HepG2 (cell line): ENCODE measurements around the gene AKAP8. TPM values are rescaled to one million over a fixed set of nuclear protein-coding genes. Genes with fewer than 3 reads are reported as not detected.

Source experiments
- ATAC-seq: fragments of 200-7000 bp; cut with Tn5 transposase; 3 replicates; pipeline ENCODE4 v1.9.1; 2020; ENCODE audit warnings: mild to moderate bottlenecking, moderate library complexity
- BruUV-seq: library from RNA; stranded (reverse); fragments of 400-500 nt; replicated peaks from 2 replicates; lab custom pipeline; 2021; lab: Mats Ljungman, UMichigan
- CTCF ChIA-PET: fragments of 300-600 bp; formaldehyde crosslinking; extraction: SDS; loops from one replicate; lab custom pipeline; 2021; ENCODE audit warnings: low total read pairs, inconsistent platforms, low intra/inter-chr PET ratio; lab: Yijun Ruan, JAX
- POLR2A ChIA-PET: fragments of 350-600 bp; sonication (Branson Sonifier 250); formaldehyde crosslinking; loops from one replicate; lab custom pipeline; 2020; ENCODE audit warnings: antibody characterized with exemption, inconsistent platforms; lab: Yijun Ruan, JAX
- DNase-seq: peaks from one replicate; pipeline ENCODE4 v3.0.0-alpha.2; 2015; ENCODE audit warnings: low spot score
- FAIRE-seq: peaks from 3 replicates; lab custom pipeline; 2011; peaks lifted over from hg19 to GRCh38; lab: Jason Lieb, UNC
- H2AFZ ChIP-seq: one replicate; pipeline ENCODE4 v1.6.1; 2011; ENCODE audit warnings: low read length, inconsistent platforms
- H3K27ac ChIP-seq: fragments of 300-600 bp; 3 replicates; pipeline ENCODE4 v1.8.0; 2011; ENCODE audit warnings: mixed run types, mild to moderate bottlenecking, mixed read lengths, low read length, inconsistent platforms; ENCODE audit not compliant: insufficient read depth; ENCODE audit errors: extremely low read length
- H3K27me3 ChIP-seq, 2 experiments: fragments of 200-600 bp in 1 of 2; 2 replicates in 1 of 2; 3 replicates in 1 of 2; pipeline versions ENCODE4 v1.6.0 to v1.8.0; 2011; ENCODE audit warnings: low read length in 2 of 2, mild to moderate bottlenecking in 2 of 2, moderate library complexity in 2 of 2, inconsistent platforms in 1 of 2; ENCODE audit not compliant: insufficient read depth in 2 of 2, control insufficient read depth in 1 of 2
- H3K36me3 ChIP-seq, 2 experiments: fragments of 200-600 bp in 1 of 2; replicated peaks in 1 of 2; 2 replicates in 1 of 2; 3 replicates in 1 of 2; pipeline versions ENCODE4 v1.5.1 to v1.8.0; 2011; ENCODE audit warnings: low read length in 2 of 2, inconsistent platforms in 1 of 2; ENCODE audit not compliant: insufficient read depth in 2 of 2, control insufficient read depth in 1 of 2
- H3K4me1 ChIP-seq: 2 replicates; pipeline ENCODE4 v1.5.1; 2012; ENCODE audit warnings: low read length, inconsistent platforms; ENCODE audit not compliant: insufficient read depth
- H3K4me2 ChIP-seq: 2 replicates; pipeline ENCODE4 v1.6.0; 2011; ENCODE audit warnings: low read depth, low read length, inconsistent platforms
- H3K4me3 ChIP-seq, 3 experiments: fragments of 200-600 bp in 1 of 3; sonication (generic), shearing (Covaris generic) in 1 of 3; replicated peaks in 1 of 3; 2 replicates each; pipeline ENCODE4 v1.5.1; 2011 to 2016; ENCODE audit warnings: low read length in 3 of 3, inconsistent platforms in 2 of 3, low read depth in 2 of 3, mild to moderate bottlenecking in 2 of 3, control low read depth in 1 of 3, mixed read lengths in 1 of 3; ENCODE audit not compliant: insufficient read depth in 1 of 3
- H3K79me2 ChIP-seq: one replicate; pipeline ENCODE4 v1.6.1; 2011; ENCODE audit warnings: low read length, inconsistent platforms; ENCODE audit not compliant: insufficient read depth
- H3K9ac ChIP-seq: 2 replicates; pipeline ENCODE4 v1.6.0; 2011; ENCODE audit warnings: mild to moderate bottlenecking, low read depth, low read length, inconsistent platforms; ENCODE audit not compliant: insufficient read depth
- H3K9me3 ChIP-seq: 2 replicates; pipeline ENCODE4 v1.5.1; 2012; ENCODE audit warnings: mild to moderate bottlenecking, low read length
- H4K20me1 ChIP-seq: 2 replicates; pipeline ENCODE4 v1.6.0; 2011; ENCODE audit warnings: inconsistent platforms, mild to moderate bottlenecking, low read length, moderate library complexity; ENCODE audit not compliant: insufficient read depth
- DZIP1 ChIP-seq: sonication (generic); formaldehyde crosslinking; IDR thresholded peaks from 2 replicates; pipeline ENCODE4 v1.5.0; 2020; ENCODE audit warnings: mild to moderate bottlenecking, missing genetic modification reagents
- EED ChIP-seq: sonication (generic); formaldehyde crosslinking; IDR thresholded peaks from 2 replicates; pipeline ENCODE4 v1.5.0; 2020; ENCODE audit warnings: mild to moderate bottlenecking, missing genetic modification reagents
- EHMT2 ChIP-seq: fragments of 200-600 bp; sonication (generic); IDR thresholded peaks from 2 replicates; pipeline ENCODE4 v1.7.0; 2017; ENCODE audit warnings: antibody characterized with exemption, low read depth, low read length, borderline replicate concordance
- FIP1L1 ChIP-seq: fragments of 200-400 bp; formaldehyde crosslinking; IDR thresholded peaks from 2 replicates; pipeline ENCODE4 v1.6.1; 2018; ENCODE audit warnings: low read depth, mild to moderate bottlenecking, low read length, moderate library complexity, borderline replicate concordance; ENCODE audit not compliant: insufficient read depth
- JUNB ChIP-seq: sonication (generic); formaldehyde crosslinking; IDR thresholded peaks from 2 replicates; pipeline ENCODE4 v1.8.0; 2022; ENCODE audit warnings: missing genetic modification reagents, mild to moderate bottlenecking, borderline replicate concordance
- KLF9 ChIP-seq: IDR thresholded peaks from 2 replicates; pipeline ENCODE4 v1.6.1; 2016; ENCODE audit warnings: low read depth
- RELA ChIP-seq: sonication (generic); formaldehyde crosslinking; IDR thresholded peaks from 2 replicates; pipeline ENCODE4 v1.4.0; 2020; ENCODE audit warnings: missing genetic modification reagents
- RXRB ChIP-seq: IDR thresholded peaks from 2 replicates; pipeline ENCODE4 v1.6.1; 2016; ENCODE audit warnings: borderline replicate concordance, missing genetic modification reagents, missing compliant biosample characterization
- SIX4 ChIP-seq: sonication (generic); formaldehyde crosslinking; IDR thresholded peaks from 2 replicates; pipeline ENCODE4 v1.4.0; 2020; ENCODE audit warnings: missing genetic modification reagents
- TERF1 ChIP-seq: sonication (generic); formaldehyde crosslinking; IDR thresholded peaks from 2 replicates; pipeline ENCODE4 v1.8.0; 2022; ENCODE audit warnings: mild to moderate bottlenecking, missing genetic modification reagents, moderate library complexity
- ZBTB8A ChIP-seq: sonication (generic); formaldehyde crosslinking; IDR thresholded peaks from 2 replicates; pipeline ENCODE4 v1.4.0; 2020; ENCODE audit warnings: mild to moderate bottlenecking, low read depth, missing genetic modification reagents, borderline replicate concordance
- ZGPAT ChIP-seq: IDR thresholded peaks from 2 replicates; pipeline ENCODE4 v1.6.1; 2016; ENCODE audit warnings: mild to moderate bottlenecking
- ZNF10 ChIP-seq: sonication (generic); formaldehyde crosslinking; IDR thresholded peaks from 2 replicates; pipeline ENCODE4 v1.4.0; 2020; ENCODE audit warnings: mild to moderate bottlenecking, low read depth, missing genetic modification reagents, borderline replicate concordance
- ZNF121 ChIP-seq: sonication (generic); formaldehyde crosslinking; IDR thresholded peaks from 2 replicates; pipeline ENCODE4 v1.5.0; 2020; ENCODE audit warnings: mild to moderate bottlenecking, missing genetic modification reagents
- ZNF264 ChIP-seq: sonication (generic); formaldehyde crosslinking; IDR thresholded peaks from 2 replicates; pipeline ENCODE4 v1.4.0; 2020; ENCODE audit warnings: missing genetic modification reagents
- ZNF460 ChIP-seq: sonication (generic); formaldehyde crosslinking; IDR thresholded peaks from 2 replicates; pipeline ENCODE4 v1.5.1; 2020; ENCODE audit warnings: missing genetic modification reagents, mild to moderate bottlenecking, borderline replicate concordance
- ZNF543 ChIP-seq: sonication (generic); formaldehyde crosslinking; IDR thresholded peaks from 2 replicates; pipeline ENCODE4 v1.4.0; 2020; ENCODE audit warnings: mild to moderate bottlenecking, missing genetic modification reagents
- ZNF780A ChIP-seq: sonication (generic); formaldehyde crosslinking; IDR thresholded peaks from 2 replicates; pipeline ENCODE4 v1.8.0; 2022; ENCODE audit warnings: mild to moderate bottlenecking, missing genetic modification reagents, moderate library complexity
- ZNF788 ChIP-seq: sonication (generic); formaldehyde crosslinking; IDR thresholded peaks from 2 replicates; pipeline ENCODE4 v1.5.0; 2020; ENCODE audit warnings: mild to moderate bottlenecking, missing genetic modification reagents, borderline replicate concordance
- WGBS: methylation state at CpG from one replicate; pipeline ENCODE4 v1.1.6; 2017; ENCODE audit warnings: low lambda C conversion rate; 5-methylcytosine and 5-hydroxymethylcytosine counted together
- in situ Hi-C: cut with HindIII; loops from 2 replicates; pipeline ENCODE4 v1.10.0; 2017; ENCODE audit warnings: low pct_unique_long_range_greater_than_20kb; ENCODE audit not compliant: extremely low pct_ligation_motif_present
- intact Hi-C: fragments of 100-400 bp; cut with micrococcal nuclease; formaldehyde crosslinking; loops from one replicate; pipeline ENCODE4 v1.10.0; 2022; ENCODE audit not compliant: unreplicated experiment
- polyA plus RNA-seq, 8 experiments: library from polyadenylated mRNA; depleted of rRNA in 3 of 8; stranded (reverse) in 7 of 8; unstranded in 1 of 8; fragments of >200 nt; fragmentation: Illumina TruSeq in 4 of 8; extraction: Trizol in 4 of 8; gene quantifications; 2 replicates each; pipeline versions ENCODE4 v1.2.1 to v1.2.3, GENCODE V29; 2011 to 2016; ENCODE audit warnings: low read depth in 4 of 8, missing spikeins in 1 of 8, mixed read lengths in 1 of 8; ENCODE audit not compliant: insufficient read depth in 1 of 8
- total RNA-seq, 5 experiments: library from RNA; depleted of rRNA; stranded (reverse); fragments of >200 nt; fragmentation: Illumina TruSeq; extraction: Trizol; gene quantifications; 2 replicates each; pipeline ENCODE4 v1.2.3, GENCODE V29; 2016; ENCODE audit warnings: low read depth in 1 of 5

AKAP8 gene
- total and polyA plus RNA-seq, 2 of the 13 experiments (the other 11 are each of a cell fraction or from before 2014, with no cell fraction given): 15.9 to 22.1 TPM

DNA sequence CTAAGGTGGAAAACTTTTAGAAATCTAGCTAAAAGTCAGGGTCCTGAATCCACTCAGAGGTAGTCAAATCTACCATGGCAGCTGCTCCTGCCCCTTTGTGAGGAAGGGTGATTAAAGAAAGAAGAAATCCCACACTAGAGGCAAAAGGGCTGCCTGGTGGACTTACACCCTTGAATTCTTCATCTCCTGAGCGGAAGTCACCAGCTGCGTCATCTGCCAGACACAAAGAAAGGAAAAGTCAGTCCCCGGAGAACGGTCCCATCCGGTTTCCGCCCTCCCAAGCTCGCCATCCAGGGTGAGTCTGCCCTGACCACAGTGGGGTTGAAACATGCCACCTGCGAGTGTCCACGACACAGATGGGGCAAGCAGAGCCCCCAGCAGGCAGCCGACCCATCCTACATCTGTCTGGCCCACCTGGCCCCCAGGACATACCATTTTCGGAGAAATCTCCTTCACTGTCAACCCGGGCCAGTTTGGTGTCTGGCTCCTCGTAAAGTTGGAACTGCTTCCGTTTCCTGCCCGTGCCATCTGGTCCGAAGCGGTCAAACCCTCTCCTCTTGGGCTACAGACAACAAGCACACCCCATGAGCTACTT is 7.7 kb downstream of the AKAP8 start:
- WGBS: 96% methylated on average over 16 of the region's 17 CpGs
- H3K9me3 ChIP-seq: no peaks in the 10 kb centered on the region
- no peak overlapping the region for H3K4me2 ChIP-seq
- H2AFZ ChIP-seq: no peak overlapping the region
- no peak overlapping the region for H3K27ac ChIP-seq
- DNase-seq (no peak), ATAC-seq (no peak), FAIRE-seq (no peak)
- H3K36me3 ChIP-seq: peaks cover 35 to 79% of the 10 kb centered on the region in 2 experiments
- H3K4me1 ChIP-seq: peaks cover 12% of the 10 kb centered on the region
- no peak overlapping the region for H3K9ac ChIP-seq
- H4K20me1 ChIP-seq: peaks cover 18% of the 10 kb centered on the region
- POLR2A ChIA-PET: interaction anchor here (0.7 kb wide), 1 partner anchor 30 kb away, joined by 4 read pairs; no protein-coding TSS in a partner anchor
- intact Hi-C loops (loop anchor here (10.0 kb wide), 1 partner anchor 87 kb away; no protein-coding TSS in a partner anchor), in situ Hi-C loops (no loop called here)
- CTCF ChIA-PET: no interaction called here
- no peaks in the 10 kb centered on the region for H3K27me3 ChIP-seq
- peaks cover 36% of the 10 kb centered on the region for H3K79me2 ChIP-seq
- no peak overlapping the region for H3K4me3 ChIP-seq
- no TSS peak for BruUV-seq
- TF ChIP-seq DZIP1 (CRISPR knock-in tag) (no peak), SIX4 (CRISPR knock-in tag) (no peak), ZNF121 (CRISPR knock-in tag) (no peak), JUNB (CRISPR knock-in tag) (no peak), ZBTB8A (CRISPR knock-in tag) (no peak), ZNF780A (no peak), RXRB (CRISPR knock-in tag) (no peak), ZNF10 (CRISPR knock-in tag) (no peak), TERF1 (CRISPR knock-in tag) (no peak), FIP1L1 (no peak), ZNF543 (CRISPR knock-in tag) (no peak), ZNF788 (CRISPR knock-in tag) (no peak), ZNF460 (CRISPR knock-in tag) (no peak), EHMT2 (no peak), EED (CRISPR knock-in tag) (no peak), ZGPAT (CRISPR knock-in tag) (no peak), ZNF264 (CRISPR knock-in tag) (no peak), RELA (CRISPR knock-in tag) (no peak), KLF9 (CRISPR knock-in tag) (no peak)
